Activated CD4-positive, alpha-beta T cell treated with anti-CD3 and anti-CD28 coated beads, Interleukin-2, Interleukin-6, amounts not matched to agents 100 ng/mL and 50 ng/mL, durations not matched to agents 16 hours and 8 hours (primary cell): ENCODE measurements around the gene ENKUR.
"Not testable (repeated sequence)": the region's sequence is repeated elsewhere in the genome, so short reads cannot be mapped to it uniquely, and the experiment has no call there.

Experiments used
- DNase-seq: peaks from one replicate; pipeline ENCODE4 v3.0.0-alpha.2; 2020

ENKUR gene

DNA sequence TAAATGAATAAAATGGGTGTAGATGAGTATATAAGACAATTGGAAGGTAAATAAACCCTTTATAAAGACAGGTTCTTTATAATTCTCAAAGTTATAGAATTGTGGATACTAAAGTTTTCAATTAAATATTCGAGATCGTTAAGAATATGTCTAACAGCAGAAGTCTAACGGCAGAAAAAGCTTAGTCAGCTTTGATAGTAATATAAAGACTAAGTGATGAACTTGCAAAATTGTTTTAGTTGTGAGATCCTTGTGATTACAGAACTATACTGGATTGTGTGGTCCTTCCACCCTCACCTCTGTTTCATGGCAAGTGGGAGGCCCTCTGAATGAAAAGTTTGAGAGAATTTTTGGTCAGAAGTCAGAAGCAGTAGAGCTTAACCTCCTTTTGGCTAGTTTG lies 2.7 kb upstream of the ENKUR start:
- DNase-seq, result no peak

DNA sequence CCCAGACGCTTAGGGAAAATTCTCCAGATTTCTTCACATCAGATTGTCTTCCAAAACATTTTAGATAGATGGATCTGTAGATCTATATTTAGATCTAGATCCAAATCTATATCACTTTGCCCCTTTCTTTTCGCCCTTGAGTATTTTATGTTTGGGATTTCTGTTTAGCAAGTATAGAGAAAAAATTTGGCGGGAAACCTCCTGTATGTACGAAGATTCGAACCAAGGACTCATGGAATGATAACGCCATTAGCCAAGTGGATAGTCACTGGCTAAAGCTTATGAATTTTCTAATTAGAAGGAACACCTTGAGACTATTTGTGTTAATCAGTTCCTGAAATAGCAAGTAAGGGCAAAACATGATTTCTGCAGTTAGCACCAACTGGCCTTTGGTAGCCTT lies 1.7 kb upstream of the ENKUR start:
- peak; percentile 3 for DNase-seq

DNA sequence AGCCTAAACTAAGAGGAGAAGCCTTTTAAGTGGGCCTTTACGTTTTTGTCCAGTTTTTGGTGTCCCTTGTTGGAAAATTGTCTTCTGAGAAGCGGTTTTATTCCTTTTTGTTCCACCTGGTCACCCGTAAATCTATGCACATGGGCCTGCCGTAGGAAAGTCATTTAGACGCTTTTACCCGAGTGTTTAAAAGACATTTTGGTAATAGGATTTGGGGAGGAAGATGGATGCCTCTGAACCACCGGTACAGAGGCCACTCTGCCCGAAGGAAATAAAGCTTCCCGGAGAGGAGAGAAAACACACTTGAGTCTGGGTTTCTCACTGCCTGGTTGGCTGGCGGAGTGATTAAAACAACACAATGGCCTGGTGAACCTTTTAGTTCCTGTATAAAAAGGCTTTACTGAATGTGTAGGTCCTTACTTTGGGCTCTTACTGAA lies 1.2 kb upstream of the ENKUR start:
- DNase-seq, result no peak

DNA sequence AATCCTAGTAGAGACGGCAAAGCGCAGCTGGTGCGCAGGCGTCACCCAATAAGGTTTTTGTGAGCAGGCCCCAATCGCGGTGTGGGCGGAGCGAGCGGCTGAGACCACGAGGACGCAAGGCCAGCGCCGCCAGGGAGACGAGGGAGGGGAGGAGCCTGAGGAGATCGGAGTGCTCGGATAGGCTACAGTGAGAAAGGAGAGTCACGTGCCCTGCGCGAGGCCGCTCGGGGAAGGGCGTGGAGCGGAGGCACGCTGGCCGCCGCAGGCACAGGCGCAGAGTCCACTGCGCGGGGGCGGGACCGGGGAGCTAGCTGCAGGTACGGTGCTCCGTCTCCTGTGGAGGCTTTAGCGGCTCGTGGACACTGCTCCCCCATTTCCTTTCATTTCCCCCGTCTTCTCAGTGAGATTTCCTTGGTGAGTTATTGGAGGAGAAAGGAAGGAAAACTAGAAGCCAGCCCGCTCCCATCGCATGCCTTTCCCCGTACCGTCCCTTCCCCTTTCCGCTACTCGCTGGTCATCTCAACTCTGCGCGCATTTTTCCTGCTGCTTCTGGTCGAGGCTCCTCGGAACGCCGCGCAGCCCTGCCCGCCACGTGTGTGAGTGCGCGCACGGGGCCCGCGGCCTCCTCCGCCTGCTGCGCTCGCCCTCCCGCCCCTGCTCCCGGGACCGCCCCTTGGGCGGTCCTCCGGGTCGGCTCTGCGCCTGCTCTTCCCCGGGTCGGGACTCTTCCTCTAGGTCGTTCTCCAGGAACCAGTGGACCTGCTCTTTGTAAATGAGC lies 607 bp upstream of the ENKUR start, which contains the start of gene THNSL1:
Gene THNSL1, plus strand, starts transcription at position 237 of the 778 bp plus-strand sequence. CDS start 6,612 bp downstream, outside the sequence.
- DNase-seq, result peak; percentile 98

DNA sequence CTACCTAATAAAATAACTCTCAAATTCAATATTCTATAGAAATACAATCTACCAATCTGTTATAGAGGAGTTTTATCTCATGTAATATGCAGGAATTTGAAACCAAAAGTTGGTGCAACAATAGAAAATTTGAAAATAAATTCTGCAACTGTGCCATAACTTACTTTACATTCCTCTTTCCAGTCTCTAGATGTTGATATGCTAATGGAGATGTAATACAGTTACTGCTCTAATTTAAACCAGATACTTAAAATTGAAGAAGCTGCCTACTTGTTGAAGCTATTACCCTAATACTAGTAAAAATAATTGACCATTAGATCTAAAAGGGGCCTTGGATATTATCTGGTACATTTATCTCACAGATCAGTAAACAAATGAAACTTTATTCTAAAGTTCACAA lies 1.4 kb downstream of the ENKUR start:
- no peak for DNase-seq

DNA sequence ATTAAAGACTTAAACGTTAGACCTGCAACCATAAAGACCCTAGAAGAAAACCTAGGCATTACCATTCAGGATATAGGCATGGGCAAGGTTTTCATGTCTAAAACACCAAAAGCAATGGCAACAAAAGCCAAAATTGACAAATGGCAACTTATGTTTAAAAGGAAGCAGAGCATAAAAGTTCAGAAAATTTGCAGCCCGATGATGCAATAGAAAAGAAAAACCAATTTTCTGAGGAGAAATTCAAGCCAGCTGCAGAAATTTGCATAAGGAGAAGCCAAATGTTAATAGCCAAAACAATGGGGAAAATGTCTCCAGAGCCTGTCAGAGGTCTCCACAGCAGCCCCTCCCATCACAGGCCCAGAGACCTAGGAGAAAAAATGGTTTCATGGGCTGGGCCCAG lies 4.4 kb downstream of the ENKUR start:
- DNase-seq, result not testable (repeated sequence)

DNA sequence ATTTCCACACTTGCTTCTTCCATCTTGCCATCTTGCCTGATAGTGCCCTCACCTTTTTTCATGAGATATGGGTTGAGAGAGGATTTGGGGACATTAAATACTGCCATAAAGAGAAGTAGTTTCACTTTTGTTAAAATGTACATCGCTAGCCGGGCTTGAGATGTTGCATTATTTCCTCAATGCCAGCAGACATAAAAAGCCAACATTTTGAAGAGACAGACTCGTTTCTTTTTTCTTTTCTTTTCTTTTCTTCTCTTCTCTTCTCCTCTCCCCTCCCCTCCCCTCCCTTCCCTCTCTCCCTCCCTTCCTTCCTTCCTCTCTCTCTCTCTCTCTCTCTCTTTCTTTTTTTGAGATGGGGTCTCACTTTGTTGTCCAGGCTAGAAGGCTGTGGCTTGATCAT lies 17.9 kb downstream of the ENKUR start:
- DNase-seq, result no peak

DNA sequence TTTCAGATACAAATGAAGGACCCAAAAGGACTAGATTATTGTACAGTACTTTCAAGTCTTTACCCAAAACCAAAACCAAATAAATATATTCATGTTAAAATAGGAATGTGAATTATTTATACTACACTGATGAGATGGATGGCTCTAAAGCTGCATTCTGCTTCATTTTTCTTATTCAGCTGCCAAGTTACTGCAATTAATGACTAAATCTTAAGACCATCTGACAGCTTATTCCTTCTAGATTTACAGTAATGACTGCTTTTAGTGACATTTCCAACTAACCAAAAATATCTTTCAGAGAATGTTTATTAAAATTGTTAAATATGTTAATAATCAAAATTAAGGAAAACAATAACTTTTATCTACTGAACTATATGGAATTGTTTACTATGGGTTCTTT lies 20.9 kb downstream of the ENKUR start:
- DNase-seq, result no peak

DNA sequence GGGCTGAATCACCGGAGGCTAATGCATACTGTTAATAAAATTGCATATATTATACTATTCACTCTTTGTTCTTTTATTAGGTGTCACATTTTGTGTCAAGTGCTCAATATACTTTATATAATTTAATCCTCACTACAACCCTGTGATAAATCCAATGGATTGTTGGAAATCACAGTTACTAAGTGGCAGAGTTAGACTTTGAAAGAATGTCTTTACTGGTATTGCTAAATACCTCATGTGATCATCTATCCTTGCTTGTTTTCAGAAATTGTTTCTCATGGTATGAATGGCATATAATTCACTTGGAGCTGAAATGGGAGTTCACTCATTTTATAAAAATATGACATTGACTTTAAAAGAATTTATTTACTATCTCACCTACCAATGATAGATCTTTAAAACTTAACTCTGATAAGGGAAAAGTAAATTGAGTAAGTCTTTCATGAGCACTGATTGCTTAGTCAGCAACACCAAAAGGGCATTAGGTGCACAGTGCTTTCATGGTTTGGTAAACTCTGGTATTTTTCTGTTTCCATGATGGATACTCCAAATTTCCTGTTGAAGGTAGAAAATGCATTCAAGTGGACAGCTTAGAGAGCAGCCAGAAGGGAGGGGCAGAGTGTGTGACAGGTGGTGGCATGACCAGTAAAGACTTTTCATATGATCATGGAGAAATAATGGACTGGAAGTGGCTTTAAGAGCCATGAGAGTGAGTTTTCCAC lies 22.6 kb downstream of the ENKUR start:
- no peak for DNase-seq

DNA sequence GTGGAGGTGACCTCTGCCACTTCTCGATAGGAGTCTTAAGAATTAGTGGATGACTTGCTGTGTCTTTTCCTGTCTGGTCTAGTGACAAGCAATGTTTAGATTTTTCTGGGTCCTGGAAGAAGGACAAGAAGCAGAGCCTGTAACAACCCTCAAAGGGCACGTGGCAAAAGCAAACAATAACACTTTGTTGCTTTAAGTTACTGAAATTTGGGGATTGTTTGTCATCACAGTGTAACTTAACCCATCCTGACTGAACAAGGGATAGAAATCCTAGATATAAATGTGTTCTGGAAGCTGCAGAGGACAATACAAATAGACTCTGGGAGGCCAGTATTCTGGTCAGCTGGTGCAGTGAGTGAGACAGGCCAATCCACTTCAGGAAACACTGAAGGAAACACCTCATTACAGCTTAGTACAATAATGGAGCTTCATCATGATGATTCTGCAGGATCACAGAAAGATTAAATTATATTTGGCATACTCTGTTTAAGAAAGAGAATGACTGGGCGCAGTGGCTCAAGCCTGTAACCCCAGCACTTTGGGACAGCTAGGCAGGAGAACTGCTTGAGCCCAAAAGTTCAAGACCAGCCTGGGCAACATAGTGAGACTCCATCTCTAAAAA lies 23.3 kb downstream of the ENKUR start:
- DNase-seq, result no peak

DNA sequence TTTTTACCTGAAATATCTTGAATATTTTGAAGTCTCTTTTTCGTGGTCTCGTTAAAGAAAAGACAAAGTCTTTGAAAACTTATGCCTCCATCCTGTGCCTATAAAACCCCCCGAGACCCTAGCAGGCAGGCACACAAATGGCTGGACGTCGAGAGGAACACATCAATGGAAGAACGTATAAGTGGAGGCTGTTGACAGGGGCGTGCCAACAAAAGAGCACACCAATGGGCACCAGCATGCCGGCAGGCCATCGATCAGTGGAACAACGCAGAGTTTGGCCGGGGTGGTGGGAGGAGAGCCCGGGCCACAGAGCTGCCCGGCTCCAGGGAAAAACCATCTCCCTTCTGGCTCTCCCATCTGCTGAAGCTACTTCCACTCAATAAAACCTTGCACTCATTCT lies 24.7 kb downstream of the ENKUR start:
- DNase-seq, result no peak

DNA sequence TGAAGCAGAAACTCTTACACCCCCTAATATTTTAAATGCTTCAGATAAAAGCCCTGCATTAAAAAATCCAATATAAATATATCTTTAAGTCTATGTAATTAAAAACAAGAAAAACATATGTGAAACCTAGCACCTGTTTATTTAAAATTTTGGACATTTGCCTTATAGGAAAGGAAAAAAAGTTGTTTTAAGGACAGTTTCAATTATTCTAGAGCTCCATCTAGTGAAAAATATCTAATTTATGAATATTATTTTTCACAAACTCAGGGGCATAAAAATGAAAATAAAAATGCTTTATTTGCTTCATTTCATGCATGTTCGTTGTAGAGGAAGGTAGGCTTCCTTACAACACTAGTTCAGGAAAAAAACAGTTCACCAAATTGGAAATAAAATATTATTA lies 26.1 kb downstream of the ENKUR start:
- DNase-seq, result no peak

DNA sequence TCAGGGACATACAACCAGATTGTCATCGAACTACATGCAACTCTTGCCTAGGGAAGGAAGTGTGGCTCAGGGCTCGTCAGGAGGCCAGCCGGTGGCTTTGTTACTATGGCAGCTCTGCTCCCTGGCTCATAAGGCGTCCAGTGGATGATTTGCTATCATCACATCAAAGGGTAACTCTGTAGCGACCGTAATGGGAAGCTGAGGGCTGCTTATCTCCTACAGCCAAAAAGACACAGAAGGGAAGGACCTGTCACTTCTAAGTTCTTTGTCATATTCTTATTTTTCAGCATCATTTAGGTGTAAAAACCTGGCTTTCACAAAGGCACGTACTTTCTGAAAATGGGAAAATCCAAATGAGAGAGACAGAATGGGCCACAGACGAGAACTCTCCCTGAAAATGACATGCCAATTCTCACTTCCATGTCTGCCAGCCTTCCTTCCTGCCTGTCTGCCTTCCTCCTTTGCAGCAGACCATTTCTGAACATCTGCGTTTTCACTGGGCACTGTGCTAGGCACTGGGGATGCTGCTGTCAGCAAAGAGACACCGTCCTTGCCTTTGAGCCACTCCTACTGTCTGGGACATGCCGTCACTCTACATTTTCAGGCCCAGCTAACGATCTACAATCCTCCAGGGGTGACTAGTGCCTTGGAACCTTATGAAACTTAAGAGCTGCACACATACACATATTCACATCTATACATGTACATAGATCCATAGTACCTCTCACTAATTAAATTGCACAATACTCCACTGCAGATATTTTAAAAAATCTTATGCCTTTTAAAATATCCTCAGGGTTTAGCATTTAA lies 26.9 kb downstream of the ENKUR start:
- DNase-seq, result no peak

DNA sequence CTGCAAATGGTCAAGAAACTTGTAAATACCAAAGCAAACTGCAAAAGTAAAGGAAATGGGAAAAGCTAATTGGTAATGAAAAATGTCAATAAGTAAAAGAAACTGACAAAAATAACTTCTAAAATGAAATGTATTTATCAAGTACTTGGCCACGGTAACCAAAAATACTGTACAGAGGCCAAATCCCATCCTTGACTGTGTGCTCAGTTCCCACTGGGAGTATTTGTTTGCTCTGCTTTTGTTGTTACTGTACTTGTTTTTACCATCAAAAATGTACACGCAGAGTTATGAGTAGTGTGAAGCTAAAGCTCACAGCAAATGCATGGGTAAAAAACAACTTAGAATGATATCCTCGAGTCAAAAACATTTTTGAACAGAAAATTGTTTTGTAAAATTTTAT lies 31.1 kb downstream of the ENKUR start:
- no peak for DNase-seq

DNA sequence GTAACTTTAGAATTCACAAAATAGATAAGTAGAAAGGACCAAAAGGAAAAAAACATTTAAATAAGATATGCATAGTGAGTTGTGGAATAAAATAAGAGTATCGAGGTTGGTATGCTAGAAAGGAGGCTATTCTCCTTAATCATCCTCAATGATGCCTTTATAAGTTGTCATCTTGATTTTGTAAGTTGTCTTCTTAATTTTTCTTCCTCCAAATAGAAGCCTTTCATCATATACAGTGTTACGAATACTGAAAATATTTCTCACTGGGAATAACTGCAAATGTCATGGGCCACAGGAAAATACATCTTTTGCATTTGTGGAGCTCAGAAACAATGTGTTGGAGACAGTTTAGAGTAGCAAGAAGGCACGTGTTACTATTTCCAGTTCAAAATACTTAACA lies 32.0 kb downstream of the ENKUR start:
- no peak for DNase-seq

DNA sequence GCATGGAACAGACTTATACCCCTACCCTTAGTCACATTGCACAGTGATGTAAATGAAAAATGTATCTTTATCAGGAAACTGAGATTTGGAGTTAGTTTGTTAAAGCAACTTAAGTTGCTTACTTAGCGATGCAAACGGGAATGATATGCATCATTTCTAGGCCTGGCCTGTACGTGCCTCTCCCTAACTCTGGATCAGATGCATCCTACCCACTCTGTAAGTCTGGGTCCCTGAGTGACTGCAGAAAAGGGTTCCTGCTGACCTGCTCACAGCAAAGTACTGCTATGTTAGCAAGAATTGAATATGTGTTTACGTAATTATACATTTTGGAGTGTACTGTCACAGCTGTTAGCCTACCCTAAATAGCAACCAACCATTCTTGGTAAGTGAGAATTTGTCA lies 32.8 kb downstream of the ENKUR start:
- no peak for DNase-seq

DNA sequence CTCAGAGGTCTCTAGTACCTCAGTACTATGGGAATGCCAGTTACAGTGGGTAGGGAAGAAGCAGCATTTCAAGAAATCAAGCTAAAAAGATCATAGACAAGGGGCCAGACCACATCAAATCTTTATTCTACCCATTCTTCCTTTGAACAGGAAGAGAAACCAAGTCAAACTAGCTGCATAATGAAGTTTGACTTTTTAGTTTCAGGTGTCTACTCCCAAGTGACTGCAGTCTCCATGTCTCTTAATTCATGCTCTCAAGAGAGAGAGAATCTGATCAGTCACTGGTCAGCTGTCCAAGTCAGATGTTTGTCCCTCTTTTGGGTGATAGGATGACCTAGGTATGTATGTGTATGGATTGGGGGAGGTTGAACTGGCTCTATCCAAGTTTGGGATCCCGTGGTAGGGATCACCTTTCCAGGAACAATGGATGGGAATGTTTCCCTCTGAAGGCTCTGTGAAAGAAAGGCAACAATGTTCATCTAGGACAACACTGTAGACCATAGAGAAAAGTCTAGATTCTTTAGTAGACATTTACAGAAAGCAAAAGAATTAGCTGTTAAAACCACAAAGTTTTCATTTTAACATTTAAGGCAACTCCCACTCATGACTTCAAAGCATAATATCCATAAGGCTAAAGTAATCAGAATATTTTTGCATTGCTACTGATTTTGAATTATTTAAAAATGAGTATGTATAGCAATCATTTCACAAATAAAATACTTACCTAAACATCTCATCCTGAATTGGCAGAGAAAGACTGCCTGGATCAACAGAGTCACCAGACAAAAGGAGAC lies 33.4 kb downstream of the ENKUR start:
- no peak for DNase-seq

DNA sequence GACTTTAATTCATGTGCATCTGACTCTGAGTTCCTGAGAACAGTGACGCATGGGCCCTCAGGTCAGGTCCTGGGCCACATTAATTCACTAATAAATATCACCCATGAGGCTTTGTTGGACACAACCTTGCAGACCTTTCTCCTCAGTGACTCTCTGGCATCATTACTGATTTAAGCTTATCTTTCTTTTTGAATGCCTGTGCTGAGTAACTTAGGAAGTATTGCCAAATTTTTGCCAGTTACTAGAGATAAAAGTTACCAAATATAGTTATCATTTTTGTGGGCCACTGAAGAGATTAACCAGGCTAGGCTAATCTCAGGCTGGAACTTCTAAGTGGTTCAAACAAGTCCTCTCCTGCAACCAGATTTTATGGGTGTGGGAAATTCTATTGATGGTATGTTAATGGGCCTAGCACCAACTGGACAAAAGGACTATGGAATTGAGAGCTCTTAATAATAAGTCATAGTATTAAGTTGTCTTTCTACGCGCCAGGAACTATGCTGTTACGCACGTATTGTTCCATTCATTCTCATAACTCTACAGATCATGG lies 34.7 kb downstream of the ENKUR start:
- no peak for DNase-seq

DNA sequence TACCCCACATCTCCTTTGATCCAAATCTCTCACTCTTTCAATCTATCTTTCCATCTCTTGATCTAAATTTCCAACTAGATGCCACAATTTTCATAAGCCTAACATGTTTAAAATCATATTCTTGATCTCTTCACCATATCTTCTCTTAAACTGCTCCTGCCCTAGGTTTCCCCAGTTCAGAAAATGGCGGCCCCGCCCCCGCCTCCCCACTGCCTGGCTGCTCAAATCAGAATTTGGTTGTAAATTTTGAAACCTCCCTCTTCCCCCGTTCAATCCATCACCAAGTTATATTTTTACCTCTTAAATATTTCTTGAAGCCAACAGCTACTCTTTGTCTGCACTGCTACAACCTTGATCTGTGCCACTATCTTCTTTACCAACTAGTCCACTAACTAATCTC lies 36.3 kb downstream of the ENKUR start:
- DNase-seq, result no peak

DNA sequence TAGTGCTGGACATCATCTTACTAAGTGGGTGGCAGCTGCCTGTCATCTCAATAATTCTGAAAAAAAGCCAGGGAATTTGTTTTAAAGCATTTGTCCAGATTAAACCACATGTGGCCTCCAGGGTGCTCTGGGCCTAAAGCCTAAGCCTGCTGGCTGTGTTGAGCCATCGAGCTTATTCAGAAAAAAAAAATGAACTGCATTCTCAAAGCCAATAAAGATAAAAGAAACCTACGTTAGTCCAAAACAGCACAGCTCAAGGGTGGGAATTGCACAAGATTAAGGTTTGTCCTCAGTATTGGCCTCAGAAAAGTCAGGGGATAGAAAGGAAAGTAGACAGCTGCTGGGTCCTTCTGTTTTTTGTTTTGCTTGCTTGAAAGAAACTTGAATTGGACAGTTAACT lies 41.0 kb downstream of the ENKUR start:
- DNase-seq, result no peak

DNA sequence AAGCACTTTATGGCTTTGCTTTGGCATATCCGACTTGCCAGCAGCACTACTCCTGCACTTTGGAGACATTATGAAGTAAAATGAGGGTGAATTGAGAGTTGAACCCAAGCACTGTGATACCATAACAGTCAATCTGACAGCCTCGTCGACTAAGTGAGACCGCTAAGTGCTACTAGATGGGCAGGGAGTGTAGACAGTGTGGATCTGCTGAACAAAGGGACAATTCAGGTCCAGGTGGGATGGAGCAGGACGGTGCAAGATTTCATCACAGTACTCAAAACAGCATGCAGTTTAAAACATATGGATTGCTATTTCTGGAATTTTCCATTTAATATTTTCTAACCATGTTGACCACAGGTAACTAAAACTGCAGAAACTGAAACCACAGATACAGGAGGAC lies 42.8 kb downstream of the ENKUR start:
- DNase-seq, result no peak

DNA sequence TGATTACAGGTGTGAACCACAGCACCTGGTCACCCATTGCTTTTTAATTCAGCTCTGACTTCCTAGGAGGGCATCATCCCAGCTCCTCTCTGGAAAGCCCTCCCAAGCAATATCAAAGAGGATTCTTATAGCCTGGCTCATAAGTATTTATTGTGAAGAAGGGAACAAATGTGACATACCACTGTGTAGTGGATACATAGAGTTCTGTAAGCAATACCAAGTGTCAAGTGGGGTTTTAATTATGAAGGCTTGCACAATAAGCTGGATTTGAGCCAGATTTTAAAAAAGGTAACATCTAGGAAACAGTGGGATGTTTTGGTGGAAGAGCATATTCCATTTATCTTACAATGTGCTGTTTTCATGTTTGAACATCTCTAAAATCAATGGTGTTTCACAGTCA lies 44.6 kb downstream of the ENKUR start:
- no peak for DNase-seq
